HepG2 (cell line): ENCODE results near the gene IGFBP7. TPM values are rescaled to one million over a fixed set of nuclear protein-coding genes. Genes with fewer than 3 reads are reported as not detected.

ENCODE experiments used
- ATAC-seq: fragments of 200-7000 bp; cut with Tn5 transposase; 3 replicates; pipeline ENCODE4 v1.9.1; 2020; ENCODE audit warnings: mild to moderate bottlenecking, moderate library complexity
- BruUV-seq: library from RNA; stranded (reverse); fragments of 400-500 nt; replicated peaks from 2 replicates; lab custom pipeline; 2021; lab: Mats Ljungman, UMichigan
- CTCF ChIA-PET: fragments of 300-600 bp; formaldehyde crosslinking; extraction: SDS; loops from one replicate; lab custom pipeline; 2021; ENCODE audit warnings: low total read pairs, inconsistent platforms, low intra/inter-chr PET ratio; lab: Yijun Ruan, JAX
- POLR2A ChIA-PET: fragments of 350-600 bp; sonication (Branson Sonifier 250); formaldehyde crosslinking; loops from one replicate; lab custom pipeline; 2020; ENCODE audit warnings: antibody characterized with exemption, inconsistent platforms; lab: Yijun Ruan, JAX
- DNase-seq: peaks from one replicate; pipeline ENCODE4 v3.0.0-alpha.2; 2015; ENCODE audit warnings: low spot score
- FAIRE-seq: peaks from 3 replicates; lab custom pipeline; 2011; peaks lifted over from hg19 to GRCh38; lab: Jason Lieb, UNC
- H2AFZ ChIP-seq: one replicate; pipeline ENCODE4 v1.6.1; 2011; ENCODE audit warnings: low read length, inconsistent platforms
- H3K27ac ChIP-seq: fragments of 300-600 bp; 3 replicates; pipeline ENCODE4 v1.8.0; 2011; ENCODE audit warnings: mixed run types, mild to moderate bottlenecking, mixed read lengths, low read length, inconsistent platforms; ENCODE audit not compliant: insufficient read depth; ENCODE audit errors: extremely low read length
- H3K27me3 ChIP-seq, 2 experiments: fragments of 200-600 bp in 1 of 2; 2 replicates in 1 of 2; 3 replicates in 1 of 2; pipeline versions ENCODE4 v1.6.0 to v1.8.0; 2011; ENCODE audit warnings: low read length in 2 of 2, mild to moderate bottlenecking in 2 of 2, moderate library complexity in 2 of 2, inconsistent platforms in 1 of 2; ENCODE audit not compliant: insufficient read depth in 2 of 2, control insufficient read depth in 1 of 2
- H3K36me3 ChIP-seq, 2 experiments: fragments of 200-600 bp in 1 of 2; replicated peaks in 1 of 2; 2 replicates in 1 of 2; 3 replicates in 1 of 2; pipeline versions ENCODE4 v1.5.1 to v1.8.0; 2011; ENCODE audit warnings: low read length in 2 of 2, inconsistent platforms in 1 of 2; ENCODE audit not compliant: insufficient read depth in 2 of 2, control insufficient read depth in 1 of 2
- H3K4me1 ChIP-seq: 2 replicates; pipeline ENCODE4 v1.5.1; 2012; ENCODE audit warnings: low read length, inconsistent platforms; ENCODE audit not compliant: insufficient read depth
- H3K4me2 ChIP-seq: 2 replicates; pipeline ENCODE4 v1.6.0; 2011; ENCODE audit warnings: low read depth, low read length, inconsistent platforms
- H3K4me3 ChIP-seq, 3 experiments: fragments of 200-600 bp in 1 of 3; sonication (generic), shearing (Covaris generic) in 1 of 3; replicated peaks in 1 of 3; 2 replicates each; pipeline ENCODE4 v1.5.1; 2011 to 2016; ENCODE audit warnings: low read length in 3 of 3, inconsistent platforms in 2 of 3, low read depth in 2 of 3, mild to moderate bottlenecking in 2 of 3, control low read depth in 1 of 3, mixed read lengths in 1 of 3; ENCODE audit not compliant: insufficient read depth in 1 of 3
- H3K79me2 ChIP-seq: one replicate; pipeline ENCODE4 v1.6.1; 2011; ENCODE audit warnings: low read length, inconsistent platforms; ENCODE audit not compliant: insufficient read depth
- H3K9ac ChIP-seq: 2 replicates; pipeline ENCODE4 v1.6.0; 2011; ENCODE audit warnings: mild to moderate bottlenecking, low read depth, low read length, inconsistent platforms; ENCODE audit not compliant: insufficient read depth
- H3K9me3 ChIP-seq: 2 replicates; pipeline ENCODE4 v1.5.1; 2012; ENCODE audit warnings: mild to moderate bottlenecking, low read length
- H4K20me1 ChIP-seq: 2 replicates; pipeline ENCODE4 v1.6.0; 2011; ENCODE audit warnings: inconsistent platforms, mild to moderate bottlenecking, low read length, moderate library complexity; ENCODE audit not compliant: insufficient read depth
- CEBPB ChIP-seq: IDR thresholded peaks from 2 replicates; pipeline ENCODE4 v1.6.1; 2011; ENCODE audit warnings: low read depth, low read length, improper control_type of control experiment, borderline replicate concordance
- MIER2 ChIP-seq: IDR thresholded peaks from 2 replicates; pipeline ENCODE4 v1.6.1; 2016; ENCODE audit warnings: missing biosample characterization, missing genetic modification reagents
- ZNF546 ChIP-seq: sonication (generic); formaldehyde crosslinking; conservative IDR thresholded peaks from 2 replicates; pipeline ENCODE4 v1.8.1; 2023; ENCODE audit warnings: mild to moderate bottlenecking, missing genetic modification reagents
- ZNF646 ChIP-seq: sonication (generic); formaldehyde crosslinking; IDR thresholded peaks from 2 replicates; pipeline ENCODE4 v1.9.0; 2021; ENCODE audit warnings: mild to moderate bottlenecking, missing genetic modification reagents
- WGBS: methylation state at CpG from one replicate; pipeline ENCODE4 v1.1.6; 2017; ENCODE audit warnings: low lambda C conversion rate; 5-methylcytosine and 5-hydroxymethylcytosine counted together
- in situ Hi-C: cut with HindIII; loops from 2 replicates; pipeline ENCODE4 v1.10.0; 2017; ENCODE audit warnings: low pct_unique_long_range_greater_than_20kb; ENCODE audit not compliant: extremely low pct_ligation_motif_present
- intact Hi-C: fragments of 100-400 bp; cut with micrococcal nuclease; formaldehyde crosslinking; loops from one replicate; pipeline ENCODE4 v1.10.0; 2022; ENCODE audit not compliant: unreplicated experiment
- polyA plus RNA-seq, 8 experiments: library from polyadenylated mRNA; depleted of rRNA in 3 of 8; stranded (reverse) in 7 of 8; unstranded in 1 of 8; fragments of >200 nt; fragmentation: Illumina TruSeq in 4 of 8; extraction: Trizol in 4 of 8; gene quantifications; 2 replicates each; pipeline versions ENCODE4 v1.2.1 to v1.2.3, GENCODE V29; 2011 to 2016; ENCODE audit warnings: low read depth in 4 of 8, missing spikeins in 1 of 8, mixed read lengths in 1 of 8; ENCODE audit not compliant: insufficient read depth in 1 of 8
- total RNA-seq, 5 experiments: library from RNA; depleted of rRNA; stranded (reverse); fragments of >200 nt; fragmentation: Illumina TruSeq; extraction: Trizol; gene quantifications; 2 replicates each; pipeline ENCODE4 v1.2.3, GENCODE V29; 2016; ENCODE audit warnings: low read depth in 1 of 5

IGFBP7 gene
- total and polyA plus RNA-seq, 2 of the 13 experiments (the other 11 are each of a cell fraction or from before 2014, with no cell fraction given): 1.1 to 1.3 TPM

GRCh38 chr4:57073559-57073958 lies 36.6 kb downstream of the IGFBP7 start (continued):
- TF ChIP-seq ZNF546 (CRISPR knock-in tag) (no peak), ZNF646 (CRISPR knock-in tag) (no peak)
- TF ChIP-seq, all 625 proteins: peak for 0

GRCh38 chr4:57071326-57071725 lies 38.9 kb downstream of the IGFBP7 start:
- no peak for DNase-seq
- H2AFZ ChIP-seq: no peak overlapping the region
- H3K27ac ChIP-seq: no peak overlapping the region
- ATAC-seq: no peak
- in situ Hi-C loops: no loop called here
- H4K20me1 ChIP-seq: no peaks in the 10 kb centered on the region
- WGBS: 14% methylated on average over 1 of the region's 2 CpGs
- FAIRE-seq: no peak
- POLR2A ChIA-PET: no interaction called here
- no peaks in the 10 kb centered on the region for H3K27me3 ChIP-seq
- TF ChIP-seq CEBPB: peak; percentile 49; the same call in 1 of the 2 replicates
- TF ChIP-seq MIER2 (CRISPR knock-in tag): no peak
- TF ChIP-seq, all 625 proteins: peak for 1
- CTCF ChIA-PET: no interaction called here
- no peaks in the 10 kb centered on the region for H3K79me2 ChIP-seq
- no peaks in the 10 kb centered on the region for H3K36me3 ChIP-seq
- no peak overlapping the region for H3K4me3 ChIP-seq
- intact Hi-C loops: no loop called here
- no peaks in the 10 kb centered on the region for H3K9me3 ChIP-seq
- BruUV-seq: no TSS peak
- no peak overlapping the region for H3K9ac ChIP-seq
- H3K4me1 ChIP-seq: no peaks in the 10 kb centered on the region
- no peak overlapping the region for H3K4me2 ChIP-seq
